HEK293 (cell line): ENCODE data around the gene SERPINE2.

Experiments
- CTCF ChIA-PET: fragments of 350-600 bp; formaldehyde crosslinking; extraction: SDS; loops from one replicate; lab custom pipeline; 2021; ENCODE audit warnings: antibody characterized with exemption; lab: Yijun Ruan, JAX
- POLR2A ChIA-PET: fragments of 300-600 bp; formaldehyde crosslinking; extraction: SDS; loops from one replicate; lab custom pipeline; 2020; ENCODE audit warnings: antibody characterized with exemption, inconsistent platforms; lab: Yijun Ruan, JAX
- H3K27ac ChIP-seq: fragments of 200-500 bp; sonication (Bioruptor generic); 2 replicates; pipeline ENCODE4 v1.5.1; 2014; ENCODE audit warnings: low read depth, low read length, control low read depth, inconsistent platforms; ENCODE audit errors: extremely low read depth
- H3K36me3 ChIP-seq, 2 experiments: fragments of 200-500 bp in 1 of 2; sonication (Bioruptor generic) in 1 of 2; 1 replicate in 1 of 2; 2 replicates in 1 of 2; pipeline ENCODE4 v1.5.1; 2014 to 2017; ENCODE audit warnings: inconsistent platforms in 2 of 2, low read length in 2 of 2; ENCODE audit not compliant: control insufficient read depth in 2 of 2, insufficient read depth in 1 of 2
- H3K4me1 ChIP-seq: fragments of 200-500 bp; sonication (Bioruptor generic); 2 replicates; pipeline ENCODE4 v1.5.1; 2014; ENCODE audit warnings: mild to moderate bottlenecking, low read length, inconsistent platforms; ENCODE audit not compliant: control insufficient read depth, insufficient read depth
- H3K4me3 ChIP-seq: 2 replicates; pipeline ENCODE4 v1.5.1; 2011; ENCODE audit warnings: low read depth, mild to moderate bottlenecking, control low read depth, low read length, moderate library complexity
- H3K9me3 ChIP-seq: fragments of 200-500 bp; sonication (Bioruptor generic); 2 replicates; pipeline ENCODE4 v1.5.1; 2014; ENCODE audit warnings: low read depth, low read length, inconsistent platforms; ENCODE audit not compliant: control insufficient read depth, insufficient read depth
- GLIS2 ChIP-seq: fragments of 450-650 bp; formaldehyde crosslinking; IDR thresholded peaks from 2 replicates; pipeline ENCODE4 v1.5.1; 2016; ENCODE audit warnings: missing biosample characterization, missing genetic modification characterization
- KLF16 ChIP-seq: fragments of 450-650 bp; formaldehyde crosslinking; IDR thresholded peaks from 2 replicates; pipeline ENCODE4 v1.5.1; 2017; ENCODE audit warnings: missing biosample characterization, missing genetic modification characterization
- PATZ1 ChIP-seq: fragments of 450-650 bp; formaldehyde crosslinking; IDR thresholded peaks from 2 replicates; pipeline ENCODE4 v1.5.1; 2016; ENCODE audit warnings: missing biosample characterization, missing genetic modification characterization
- PRDM10 ChIP-seq: fragments of 450-650 bp; formaldehyde crosslinking; IDR thresholded peaks from 2 replicates; pipeline ENCODE4 v1.5.1; 2016; ENCODE audit warnings: missing biosample characterization, missing genetic modification characterization
- REPIN1 ChIP-seq: fragments of 450-650 bp; formaldehyde crosslinking; IDR thresholded peaks from 2 replicates; pipeline ENCODE4 v1.5.1; 2017; ENCODE audit warnings: missing biosample characterization, missing genetic modification characterization, low read depth
- TCF7L2 ChIP-seq: IDR thresholded peaks from 2 replicates; pipeline ENCODE4 v1.6.1; 2011; ENCODE audit warnings: low read depth, mild to moderate bottlenecking, inconsistent platforms, low read length, moderate library complexity, borderline replicate concordance
- ZFP3 ChIP-seq: fragments of 450-650 bp; formaldehyde crosslinking; IDR thresholded peaks from 2 replicates; pipeline ENCODE4 v1.5.1; 2016; ENCODE audit warnings: low read depth, missing biosample characterization, missing genetic modification characterization
- ZNF10 ChIP-seq: fragments of 450-650 bp; formaldehyde crosslinking; IDR thresholded peaks from 2 replicates; pipeline ENCODE4 v1.5.1; 2017; ENCODE audit warnings: missing biosample characterization, missing genetic modification characterization
- ZNF19 ChIP-seq: fragments of 450-650 bp; formaldehyde crosslinking; IDR thresholded peaks from 2 replicates; pipeline ENCODE4; 2016; ENCODE audit warnings: missing biosample characterization, missing genetic modification characterization, low read depth
- ZNF202 ChIP-seq: fragments of 450-650 bp; formaldehyde crosslinking; IDR thresholded peaks from 2 replicates; pipeline ENCODE4 v1.5.1; 2016; ENCODE audit warnings: missing biosample characterization, missing genetic modification characterization, borderline replicate concordance
- ZNF24 ChIP-seq: fragments of 450-650 bp; formaldehyde crosslinking; IDR thresholded peaks from 2 replicates; pipeline ENCODE4 v1.5.1; 2016; ENCODE audit warnings: missing biosample characterization, missing genetic modification characterization
- ZNF488 ChIP-seq: fragments of 450-650 bp; formaldehyde crosslinking; IDR thresholded peaks from 2 replicates; pipeline ENCODE4 v1.5.1; 2016; ENCODE audit warnings: missing biosample characterization, missing genetic modification characterization

Gene SERPINE2

GRCh38 chr2:224011837-224012236 lies 27.2 kb downstream of the SERPINE2 start:
- Histone ChIP-seq H3K4me3 (no peak overlapping the region), H3K9me3 (no peaks in the 10 kb centered on the region), H3K36me3 (no peaks in the 10 kb centered on the region)
- TF ChIP-seq ZNF24 (tag by site-specific recombination) (no peak), ZNF202 (tag by site-specific recombination) (no peak), REPIN1 (tag by site-specific recombination) (no peak), PRDM10 (tag by site-specific recombination) (no peak), ZNF10 (tag by site-specific recombination) (no peak), ZFP3 (tag by site-specific recombination) (no peak)
- TF ChIP-seq, all 188 proteins: peak for 0
- H3K27ac ChIP-seq: no peak overlapping the region
- 0 out of 2 replicates have a peak, but pooled peaks cover 2% of the 10 kb centered on the region for H3K4me1 ChIP-seq
- ChIA-PET CTCF (no interaction called here), POLR2A (no interaction called here)

GRCh38 chr2:224009605-224010315 lies 29.3 kb downstream of the SERPINE2 start:
- POLR2A ChIA-PET: no interaction called here
- no peaks in the 10 kb centered on the region for H3K9me3 ChIP-seq
- CTCF ChIA-PET: interaction anchor here (7.9 kb wide), 1 partner anchor 16 kb away, joined by 56 read pairs; no protein-coding TSS in a partner anchor
- no peaks in the 10 kb centered on the region for H3K36me3 ChIP-seq
- no peak overlapping the region for H3K27ac ChIP-seq
- TF ChIP-seq PATZ1 (tag by site-specific recombination) (no peak), KLF16 (no peak), GLIS2 (tag by site-specific recombination) (no peak)
- H3K4me3 ChIP-seq: no peak overlapping the region
- H3K4me1 ChIP-seq: 0 out of 2 replicates have a peak, but pooled peaks cover 2% of the 10 kb centered on the region

- 0 out of 2 replicates have a peak, but pooled peaks cover 2% of the 10 kb centered on the region for H3K4me1 ChIP-seq
- H3K36me3 ChIP-seq: no peaks in the 10 kb centered on the region
- no peak overlapping the region for H3K4me3 ChIP-seq
- CTCF ChIA-PET: interaction anchor here (7.9 kb wide), 1 partner anchor 16 kb away, joined by 56 read pairs; no protein-coding TSS in a partner anchor
- no peak overlapping the region for H3K27ac ChIP-seq
- POLR2A ChIA-PET: no interaction called here
- TF ChIP-seq ZNF19 (tag by site-specific recombination) (no peak), TCF7L2 (no peak), ZNF488 (tag by site-specific recombination) (no peak)
- no peaks in the 10 kb centered on the region for H3K9me3 ChIP-seq
Observed at GRCh38 chr2:224008702-224009261, 30.3 kb downstream of the SERPINE2 start.
